ENCODE results near the gene TMED4.

DNA sequence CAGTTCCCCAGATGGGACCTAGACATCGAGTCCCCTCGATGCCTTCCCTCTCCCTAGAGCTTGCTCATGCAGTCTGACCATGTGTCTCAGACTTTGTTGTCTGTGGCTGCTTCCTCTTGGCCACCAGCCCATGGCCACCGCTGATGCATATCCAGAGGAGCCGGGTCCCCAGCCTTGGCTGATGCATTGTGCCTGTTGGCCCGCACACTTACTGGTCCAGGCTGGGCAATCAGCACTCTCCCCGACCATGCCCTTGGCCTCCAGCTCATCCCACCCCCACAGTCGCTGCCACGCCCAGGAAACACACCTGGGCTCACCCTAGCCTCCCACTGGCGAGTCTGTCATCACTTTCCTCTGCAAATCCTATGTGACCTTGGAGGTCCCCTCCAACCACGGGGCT, 51.0 kb downstream of the TMED4 start:
- TF ChIP-seq, protein P1, sequence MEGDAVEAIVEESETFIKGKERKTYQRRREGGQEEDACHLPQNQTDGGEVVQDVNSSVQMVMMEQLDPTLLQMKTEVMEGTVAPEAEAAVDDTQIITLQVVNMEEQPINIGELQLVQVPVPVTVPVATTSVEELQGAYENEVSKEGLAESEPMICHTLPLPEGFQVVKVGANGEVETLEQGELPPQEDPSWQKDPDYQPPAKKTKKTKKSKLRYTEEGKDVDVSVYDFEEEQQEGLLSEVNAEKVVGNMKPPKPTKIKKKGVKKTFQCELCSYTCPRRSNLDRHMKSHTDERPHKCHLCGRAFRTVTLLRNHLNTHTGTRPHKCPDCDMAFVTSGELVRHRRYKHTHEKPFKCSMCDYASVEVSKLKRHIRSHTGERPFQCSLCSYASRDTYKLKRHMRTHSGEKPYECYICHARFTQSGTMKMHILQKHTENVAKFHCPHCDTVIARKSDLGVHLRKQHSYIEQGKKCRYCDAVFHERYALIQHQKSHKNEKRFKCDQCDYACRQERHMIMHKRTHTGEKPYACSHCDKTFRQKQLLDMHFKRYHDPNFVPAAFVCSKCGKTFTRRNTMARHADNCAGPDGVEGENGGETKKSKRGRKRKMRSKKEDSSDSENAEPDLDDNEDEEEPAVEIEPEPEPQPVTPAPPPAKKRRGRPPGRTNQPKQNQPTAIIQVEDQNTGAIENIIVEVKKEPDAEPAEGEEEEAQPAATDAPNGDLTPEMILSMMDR (IDR thresholded peaks at IDR 0.05; ENCODE audit: extremely low read depth in 1 of 2, insufficient read depth in 1 of 2, low read depth in 1 of 2, low read length in 2 of 2): no peak
- TF ChIP-seq EZH2 (IDR thresholded peaks at IDR 0.05; ENCODE audit: borderline replicate concordance, low read depth, low read length, severe bottlenecking) (no peak), POLR2A (IDR thresholded peaks at IDR 0.05; ENCODE audit: low read depth, low read length) (no peak), POLR2AphosphoS5 (IDR thresholded peaks at IDR 0.05; ENCODE audit: insufficient read depth, low read depth, low read length) (no peak), MYC (IDR thresholded peaks at IDR 0.05; ENCODE audit: low read depth, low read length) (no peak), JUN (IDR thresholded peaks at IDR 0.05; ENCODE audit: borderline replicate concordance, insufficient read depth, insufficient read length, low read depth) (no peak), GATA2 (IDR thresholded peaks at IDR 0.05; ENCODE audit: insufficient read depth, insufficient read length, low read depth, low read length) (no peak), FOS (IDR thresholded peaks at IDR 0.05; ENCODE audit: borderline replicate concordance, insufficient read depth, low read length) (no peak)
- TF ChIP-seq, protein P2, sequence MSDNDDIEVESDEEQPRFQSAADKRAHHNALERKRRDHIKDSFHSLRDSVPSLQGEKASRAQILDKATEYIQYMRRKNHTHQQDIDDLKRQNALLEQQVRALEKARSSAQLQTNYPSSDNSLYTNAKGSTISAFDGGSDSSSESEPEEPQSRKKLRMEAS (IDR thresholded peaks at IDR 0.05; ENCODE audit: insufficient read depth, insufficient read length): no peak
